Uterus (tissue), 2 donors: ENCODE measurements around the gene FXYD4.

ENCODE experiments used
- CTCF ChIP-seq, 4 experiments: fragments of 200-600 bp in 2 of 4; fragments of 450-650 bp in 2 of 4; sonication (generic) in 2 of 4; IDR thresholded peaks; one replicate each; pipeline ENCODE4 v1.5.1; 2016 to 2019; ENCODE audit warnings: antibody characterized with exemption in 4 of 4, mild to moderate bottlenecking in 2 of 4, moderate library complexity in 1 of 4
- POLR2A ChIP-seq, 2 donors: fragments of 450-650 bp; IDR thresholded peaks; one replicate each; pipeline ENCODE4 v1.6.1; 2016; ENCODE audit warnings: antibody characterized with exemption in 2 of 2, mild to moderate bottlenecking in 1 of 2, moderate library complexity in 1 of 2

GRCh38 chr10:43394868-43395267 is 23.4 kb downstream of the FXYD4 start:
- no peak for TF ChIP-seq CTCF (IDR thresholded peaks at IDR 0.05)
- TF ChIP-seq POLR2A (IDR thresholded peaks at IDR 0.05) = no peak
